HG02938 (cell line): ENCODE data around the gene FOXN4.

Experiments
- ATAC-seq: cut with Tn5 transposase; IDR thresholded peaks from one replicate; pipeline ENCODE4 v1.9.1; 2021; ENCODE audit warnings: mild to moderate bottlenecking, moderate library complexity; ENCODE audit not compliant: unreplicated experiment

The FOXN4 gene

DNA sequence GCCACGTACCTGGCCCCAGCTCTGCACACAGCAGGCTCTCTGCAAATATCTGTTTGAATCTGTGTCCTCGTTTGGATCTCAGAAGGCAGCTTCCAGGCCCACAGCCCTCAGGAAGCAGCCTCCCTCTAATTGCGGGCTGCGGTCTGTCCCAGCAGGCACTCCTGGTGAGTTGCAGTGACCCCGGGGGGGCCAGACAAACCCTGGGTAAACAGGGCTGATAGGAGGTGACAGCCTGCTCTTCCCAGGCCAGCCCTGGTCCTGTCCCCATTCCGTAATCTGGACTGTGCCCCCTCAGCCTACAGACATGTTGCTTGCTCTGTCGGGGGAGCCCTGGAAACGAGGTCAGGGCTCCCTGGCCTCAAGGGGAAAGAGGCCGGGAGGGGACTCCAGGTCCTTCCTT lies 2.0 kb downstream of the FOXN4 start:
- ATAC-seq, result no peak

DNA sequence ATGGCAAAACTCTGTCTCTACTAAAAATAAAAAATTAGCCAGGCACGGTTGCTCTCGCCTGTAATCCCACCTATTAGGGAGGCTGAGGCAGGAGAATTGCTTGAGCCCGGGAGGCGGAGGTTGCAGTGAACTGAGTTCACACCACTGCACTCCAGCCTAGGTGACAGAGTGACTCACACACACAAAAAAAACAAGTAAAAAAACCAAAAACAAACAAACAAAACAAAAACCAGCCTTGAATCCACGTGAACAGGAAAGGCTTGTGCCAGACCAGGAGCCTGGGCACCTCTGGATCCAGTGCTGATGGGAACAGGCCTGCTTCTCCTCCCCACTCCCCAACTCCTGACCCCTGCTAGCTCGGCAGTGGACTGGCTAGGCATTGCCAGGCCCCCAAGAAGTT lies 3.5 kb downstream of the FOXN4 start:
- no peak for ATAC-seq

DNA sequence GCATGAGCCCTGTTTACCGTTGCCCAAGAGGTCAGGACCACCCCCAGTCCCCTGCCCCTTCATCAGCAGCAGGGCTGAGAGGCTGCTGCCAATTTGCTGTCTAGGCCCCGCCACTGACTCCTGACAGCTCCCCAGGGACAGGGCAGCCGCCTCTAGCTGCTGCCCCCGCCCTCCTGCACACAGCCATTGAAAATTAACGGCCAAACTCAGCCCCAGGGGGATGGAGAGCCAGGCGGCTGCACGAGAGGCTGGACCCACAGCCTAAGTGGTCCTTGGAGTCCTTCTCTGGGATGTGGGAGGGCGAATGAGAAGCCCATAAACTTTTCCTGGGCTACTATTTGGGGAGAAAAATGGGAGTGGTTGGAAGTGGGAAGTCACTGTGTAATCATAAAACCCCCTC lies 4.6 kb downstream of the FOXN4 start:
- ATAC-seq, result no peak

DNA sequence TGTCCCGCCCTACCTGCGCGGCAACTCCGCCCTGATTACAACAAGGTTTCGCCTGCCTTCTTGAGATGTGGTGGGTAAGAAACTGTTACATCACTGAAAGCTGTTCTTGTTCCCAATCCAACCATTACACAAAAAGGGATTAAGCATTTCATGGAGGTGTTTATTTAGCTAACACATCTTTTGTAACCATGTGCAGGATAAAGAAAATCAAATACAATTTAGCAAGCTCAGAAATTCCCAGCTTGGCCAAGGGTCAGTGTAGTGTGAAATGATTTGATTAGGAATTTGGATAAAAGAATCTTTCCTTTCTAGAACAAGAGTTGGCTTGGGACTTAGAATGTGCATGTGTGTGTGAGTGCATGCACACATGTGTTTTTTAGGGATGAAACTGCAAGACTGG lies 6.3 kb downstream of the FOXN4 start:
- no peak for ATAC-seq

DNA sequence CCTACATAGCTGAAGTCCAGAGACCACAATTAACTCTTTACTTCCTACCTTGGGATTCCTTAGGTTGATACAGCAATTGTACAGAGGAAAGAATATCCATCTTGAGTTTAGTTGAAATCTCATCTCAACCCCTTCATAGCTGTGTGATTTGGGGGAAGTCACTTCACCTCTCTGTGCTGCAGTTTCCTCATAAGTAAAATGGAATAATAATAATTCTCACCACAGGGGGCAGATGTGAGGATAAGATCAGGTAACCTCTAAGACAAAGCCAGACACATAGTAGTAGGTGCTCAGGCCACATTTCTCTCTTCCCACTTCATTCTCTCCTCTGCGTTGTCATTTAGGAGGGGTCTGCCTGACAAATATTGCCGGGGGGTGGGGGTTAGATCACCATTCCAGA lies 6.7 kb downstream of the FOXN4 start:
- no peak for ATAC-seq

DNA sequence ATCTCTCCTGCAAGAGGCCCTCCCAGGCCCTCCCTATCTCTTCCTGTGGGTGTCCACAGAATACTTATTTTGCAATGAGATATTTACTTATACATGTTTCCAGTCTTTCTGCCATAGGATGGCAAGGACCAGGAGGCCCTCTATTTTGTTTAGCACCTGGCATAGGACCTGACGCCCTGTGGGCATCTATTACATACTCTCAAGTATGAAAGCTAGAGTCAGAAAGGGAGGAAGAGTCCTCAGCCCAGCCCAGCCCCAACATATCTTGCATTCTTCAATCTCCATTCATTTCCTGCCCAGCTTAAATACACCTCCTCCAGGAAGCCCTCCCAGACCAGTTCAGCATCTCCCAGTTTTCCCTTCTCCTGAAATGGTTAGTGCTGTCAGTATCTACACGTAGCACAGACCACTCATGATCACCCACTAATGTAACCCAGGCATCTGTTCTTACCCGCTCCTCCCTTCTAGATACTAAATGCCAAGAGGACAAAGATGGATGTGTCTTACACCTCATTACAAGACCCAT lies 7.4 kb downstream of the FOXN4 start:
- no peak for ATAC-seq

DNA sequence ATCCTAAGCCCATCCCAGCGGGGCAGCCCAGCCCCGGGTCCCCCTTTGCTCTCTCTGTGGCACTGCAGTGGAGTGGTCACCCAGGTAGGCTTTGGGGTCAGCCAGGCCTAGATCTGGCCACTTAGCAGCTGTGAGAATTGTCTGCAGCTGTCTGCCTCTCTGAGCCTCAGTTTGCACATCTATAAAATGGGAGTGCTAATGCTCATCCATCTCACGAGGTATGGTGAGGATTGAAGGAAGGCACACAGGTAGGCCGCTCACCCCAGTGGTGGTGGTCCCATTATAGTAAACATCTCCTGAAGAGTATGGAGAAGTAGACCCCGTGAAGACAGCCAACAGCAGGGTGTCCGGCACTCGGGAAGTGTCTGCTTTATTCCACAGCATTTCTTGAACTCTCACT lies 9.2 kb downstream of the FOXN4 start:
- ATAC-seq, result no peak

DNA sequence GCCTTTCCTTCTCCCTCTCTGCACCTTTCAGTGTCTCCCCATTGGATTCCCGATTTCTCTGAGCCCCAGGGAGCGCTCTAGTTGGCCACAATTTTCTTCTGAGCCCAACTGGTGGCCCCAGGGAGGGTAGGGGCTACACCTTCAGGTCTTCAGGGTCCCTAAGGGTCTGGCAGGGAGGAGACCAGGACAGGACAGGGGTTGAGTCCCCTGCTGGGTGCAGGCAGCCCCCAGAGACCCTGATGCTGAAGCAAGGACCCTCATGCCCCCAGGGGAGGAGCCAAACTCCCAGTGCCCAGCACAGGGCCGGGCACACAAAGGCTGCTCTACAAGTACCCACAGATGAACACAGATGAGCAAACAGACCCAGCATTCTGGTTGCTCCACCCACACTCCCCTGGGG lies 12.7 kb downstream of the FOXN4 start:
- no peak for ATAC-seq

DNA sequence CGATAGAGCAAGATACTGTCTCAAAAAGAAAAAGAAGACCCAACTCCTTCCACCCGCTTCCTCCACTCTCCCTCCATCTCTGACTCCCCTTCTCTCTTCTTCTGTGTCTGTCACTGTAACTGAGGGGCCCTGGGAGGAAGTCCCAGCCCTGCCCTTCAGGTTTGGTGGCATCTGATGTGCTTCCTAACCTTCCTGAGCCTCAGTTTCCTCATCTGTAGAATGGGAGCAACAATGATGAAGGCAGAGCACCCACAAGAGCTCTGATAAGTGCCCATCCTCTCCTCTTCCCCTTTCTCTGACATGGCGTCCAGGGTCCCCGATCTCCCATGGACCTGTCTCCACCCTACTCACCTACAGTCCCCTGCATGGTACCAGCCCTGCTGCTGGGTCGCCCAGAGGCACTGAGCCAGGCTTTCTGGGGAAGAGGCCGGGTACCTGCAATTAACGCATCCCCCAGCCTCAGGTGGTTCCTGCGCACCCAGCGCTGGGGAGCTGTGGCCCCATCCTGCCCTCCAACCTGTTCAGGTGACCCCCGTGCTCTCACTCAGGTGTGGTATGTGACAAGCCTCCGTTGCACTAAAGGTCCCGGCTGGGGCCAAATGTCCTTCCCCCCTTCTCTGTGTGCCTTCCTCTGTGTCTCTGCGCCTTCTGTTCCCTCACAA lies 13.2 kb downstream of the FOXN4 start:
- ATAC-seq, result no peak

DNA sequence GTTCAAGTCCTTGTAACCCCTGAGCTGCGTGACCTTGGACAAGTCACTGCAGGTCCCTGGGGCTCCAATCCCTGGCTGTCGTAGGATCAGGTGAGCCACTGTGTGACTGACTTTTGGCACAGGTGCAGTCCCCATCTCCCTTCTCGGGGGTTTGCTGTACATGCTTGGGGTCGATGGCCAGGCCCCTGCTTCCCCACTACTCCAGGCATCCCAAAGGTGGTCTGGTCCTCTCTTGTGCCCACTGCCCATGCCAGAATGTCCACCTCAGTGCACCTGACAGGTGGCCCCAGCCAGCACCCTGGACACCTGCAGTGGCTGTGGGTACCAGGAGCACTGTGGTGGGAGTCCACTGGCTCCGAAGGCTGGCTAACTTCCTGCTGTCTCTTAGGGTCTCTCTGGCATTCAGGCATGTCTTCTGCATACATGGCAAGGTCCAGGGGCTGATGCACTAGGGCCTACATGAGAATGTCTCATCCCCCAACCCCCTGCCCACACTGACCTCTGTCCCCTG lies 14.7 kb downstream of the FOXN4 start:
- ATAC-seq, result no peak

DNA sequence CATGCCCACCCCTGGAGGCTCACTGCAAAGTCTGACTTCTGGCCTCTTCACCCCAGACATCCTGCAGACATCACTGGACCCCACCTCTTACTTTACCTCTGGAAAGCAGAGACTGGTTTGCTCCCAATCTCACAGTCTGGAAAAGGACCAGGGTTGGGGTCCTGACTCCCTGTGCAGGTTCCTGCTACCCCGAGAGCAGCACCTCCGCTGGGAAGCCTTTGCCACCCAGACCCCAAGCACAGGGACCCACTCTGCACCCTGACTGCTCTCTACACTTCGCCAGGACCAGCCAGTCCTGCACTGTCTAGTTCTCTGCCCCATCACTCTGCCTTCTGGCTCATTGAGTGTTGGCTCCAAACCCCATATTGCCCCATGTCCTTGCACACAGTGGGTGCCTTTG lies 16.0 kb downstream of the FOXN4 start:
- ATAC-seq, result no peak

DNA sequence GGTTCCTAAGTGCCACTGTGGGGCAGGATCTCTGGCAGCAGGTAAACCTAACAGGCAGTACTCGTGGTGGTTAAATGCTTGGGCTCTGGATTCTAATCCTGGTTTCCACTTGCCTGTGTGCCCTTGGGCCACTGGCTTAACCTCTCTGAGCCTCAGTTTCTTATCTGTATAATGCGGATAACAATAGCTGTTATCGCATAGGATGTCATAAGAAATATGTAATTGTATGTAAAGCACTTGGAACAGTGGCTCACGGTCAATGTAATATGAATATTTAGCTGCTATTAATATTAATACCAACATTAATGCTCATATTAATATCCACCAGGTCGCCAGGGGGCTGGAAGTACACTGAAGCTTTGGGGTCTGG lies 16.8 kb downstream of the FOXN4 start:
- ATAC-seq, result no peak

DNA sequence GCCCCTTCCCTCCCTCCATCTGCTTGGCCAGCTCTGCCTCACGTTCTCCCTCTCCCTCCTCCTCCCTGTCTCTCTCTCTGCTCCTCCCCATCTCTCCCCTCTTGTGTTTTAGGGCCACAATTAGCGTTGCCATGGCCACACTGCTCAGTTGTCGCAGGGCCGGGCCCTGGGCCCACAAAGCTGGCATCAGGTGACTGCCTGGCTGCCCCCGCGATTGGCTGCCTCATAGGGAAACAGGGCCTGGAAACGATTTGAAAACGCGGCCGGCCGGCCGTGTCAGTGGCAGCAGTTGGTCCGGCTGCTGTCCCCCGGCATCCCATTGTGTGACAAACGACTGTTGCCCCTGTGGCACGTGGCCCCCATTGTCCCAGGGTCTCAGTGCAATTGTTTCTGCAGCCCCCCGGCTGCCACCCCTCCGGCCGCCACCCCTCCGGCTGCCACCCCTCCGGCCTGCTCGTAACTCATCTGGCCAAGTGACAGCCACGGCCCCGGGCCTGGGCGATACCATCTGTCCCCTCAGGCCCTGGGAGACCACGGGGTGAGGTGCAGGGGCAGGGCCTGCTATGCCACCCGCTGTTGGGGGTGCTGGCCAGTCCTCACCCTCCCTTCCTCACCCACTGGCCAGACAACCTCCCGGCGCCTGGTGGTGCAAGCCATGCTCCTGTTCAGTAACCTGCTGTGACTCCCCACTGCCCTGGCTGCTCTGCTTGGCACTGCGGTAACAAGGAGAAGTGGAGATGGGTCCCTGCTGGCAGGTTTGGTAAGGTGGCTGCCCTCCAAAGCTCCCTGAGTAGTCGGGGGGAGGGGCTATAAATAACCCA lies 17.4 kb downstream of the FOXN4 start:
- ATAC-seq, result no peak

DNA sequence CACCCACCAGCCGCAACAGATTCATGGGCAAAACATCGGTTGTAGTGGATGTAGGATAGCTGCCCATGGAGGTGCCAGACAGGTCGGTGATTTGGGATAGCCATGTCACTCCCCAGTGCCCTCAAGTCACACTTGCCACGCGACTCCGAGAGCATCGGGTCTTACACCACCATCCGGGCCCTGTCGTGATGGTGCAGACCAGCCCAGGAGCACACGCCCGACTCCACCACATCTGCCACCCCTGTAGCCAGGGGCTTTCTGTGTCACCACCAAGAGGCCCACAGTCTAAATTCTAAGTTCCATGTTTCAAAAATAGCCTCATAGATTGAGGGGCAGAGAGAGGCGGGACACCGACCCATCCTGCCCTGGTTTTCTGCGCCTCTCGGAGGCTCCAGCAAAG lies 18.0 kb downstream of the FOXN4 start:
- no peak for ATAC-seq

DNA sequence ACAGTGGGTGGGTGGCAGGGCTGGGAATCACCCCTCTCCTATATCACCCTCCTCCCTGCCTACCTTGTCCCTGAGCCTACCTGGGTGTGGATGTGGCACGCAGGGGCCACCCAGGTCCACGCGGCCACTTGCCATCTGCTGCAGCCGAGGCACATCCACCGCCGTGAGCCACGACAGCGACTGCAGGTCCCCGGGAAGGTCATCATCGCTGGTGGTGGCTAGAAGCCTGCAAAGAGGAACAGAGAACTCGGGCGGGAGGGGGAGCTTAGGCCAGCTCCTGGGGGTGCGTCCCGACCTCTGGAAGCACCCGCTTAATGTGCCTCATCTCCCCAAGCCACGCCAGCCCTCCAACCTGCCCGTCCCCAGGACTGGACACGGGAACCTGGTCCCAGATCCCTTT lies 19.0 kb downstream of the FOXN4 start:
- ATAC-seq, result no peak

DNA sequence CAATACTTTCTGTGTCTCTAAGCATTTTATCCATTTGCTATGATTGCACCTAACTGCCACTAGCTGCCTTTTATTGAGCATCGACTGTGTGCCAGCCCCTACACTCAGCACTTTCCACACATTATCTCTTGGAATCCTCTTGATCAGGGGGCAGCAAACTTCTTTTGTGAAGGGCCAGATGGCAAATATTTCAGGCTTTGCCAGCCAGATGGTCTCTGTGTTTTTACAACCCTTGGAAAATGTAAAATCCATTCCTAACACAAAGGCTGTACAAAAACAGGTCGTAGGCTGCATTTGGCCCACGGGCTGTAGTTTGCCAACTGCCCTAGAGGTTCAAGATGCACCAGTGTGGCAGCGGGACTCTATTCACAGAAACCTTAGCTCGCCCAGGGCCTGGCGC lies 19.5 kb downstream of the FOXN4 start:
- ATAC-seq, result no peak

DNA sequence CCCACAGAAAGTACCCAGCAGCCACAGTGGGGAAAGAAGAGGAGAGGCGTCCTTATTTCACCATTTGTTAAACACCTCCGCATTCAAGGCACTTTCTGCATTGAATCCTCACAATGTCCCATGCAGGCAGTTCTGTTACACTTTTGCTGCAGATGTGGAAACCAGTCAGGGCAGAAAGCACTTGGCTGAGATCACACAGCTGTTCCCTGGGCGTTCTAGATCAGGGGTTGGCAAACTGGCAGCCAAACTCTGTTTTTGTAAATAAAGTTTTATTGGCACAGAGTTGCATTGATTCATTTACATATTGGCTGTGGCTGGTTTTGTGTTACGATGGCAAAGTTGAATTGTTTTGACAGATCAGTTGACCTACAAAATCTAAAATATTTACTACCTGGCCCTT lies 20.1 kb downstream of the FOXN4 start:
- no peak for ATAC-seq

DNA sequence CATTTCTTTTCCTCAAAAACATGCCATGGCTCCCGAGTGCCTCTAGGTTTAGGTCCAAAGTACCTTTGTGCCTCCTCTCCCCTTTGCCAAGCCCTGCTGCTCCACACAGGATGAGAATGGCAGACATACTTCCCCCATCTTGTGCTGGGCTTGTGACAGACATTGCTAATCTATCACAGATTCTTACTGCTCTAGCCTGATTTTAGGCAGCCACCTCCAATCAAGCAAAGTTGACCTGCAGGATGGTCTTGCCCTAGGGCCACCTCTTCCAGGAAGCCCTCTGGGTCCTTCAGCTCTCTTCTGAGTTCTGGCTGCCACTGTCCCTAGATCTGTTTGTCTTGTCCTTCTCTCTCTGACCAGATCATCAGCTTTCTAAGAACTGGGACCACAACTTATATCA lies 20.5 kb downstream of the FOXN4 start:
- ATAC-seq, result no peak

DNA sequence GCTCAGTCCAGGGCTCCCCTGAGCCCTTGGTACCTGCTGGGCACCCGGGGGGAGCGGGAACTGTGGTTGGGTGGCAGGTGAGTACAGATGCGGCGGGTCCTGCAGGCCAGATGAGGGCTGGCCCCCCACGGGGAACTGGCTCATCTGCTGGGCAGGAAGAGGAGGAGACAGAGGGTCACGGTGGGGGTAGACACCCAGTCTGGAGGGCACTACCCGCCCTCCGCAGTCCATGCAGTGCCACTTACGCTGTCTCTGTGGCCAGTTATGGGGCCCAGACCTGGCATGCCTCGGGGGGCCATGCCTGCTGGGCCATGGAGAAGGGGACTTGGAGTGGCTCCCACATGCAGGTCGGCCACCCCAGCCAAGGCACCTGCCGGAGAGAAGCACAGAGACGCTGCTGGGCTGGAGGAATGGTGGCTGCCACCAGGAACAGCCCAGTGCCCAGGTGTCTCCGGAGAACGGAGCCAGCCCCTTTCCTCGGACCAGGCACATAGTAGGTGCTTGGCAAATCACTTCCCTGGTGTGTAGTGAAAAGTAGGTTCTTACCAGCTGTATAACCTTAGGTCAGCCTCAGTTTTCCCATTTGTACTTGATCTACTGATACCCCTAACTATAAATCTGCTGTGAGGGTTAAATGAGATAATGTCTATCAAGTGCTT lies 21.1 kb downstream of the FOXN4 start:
- no peak for ATAC-seq

DNA sequence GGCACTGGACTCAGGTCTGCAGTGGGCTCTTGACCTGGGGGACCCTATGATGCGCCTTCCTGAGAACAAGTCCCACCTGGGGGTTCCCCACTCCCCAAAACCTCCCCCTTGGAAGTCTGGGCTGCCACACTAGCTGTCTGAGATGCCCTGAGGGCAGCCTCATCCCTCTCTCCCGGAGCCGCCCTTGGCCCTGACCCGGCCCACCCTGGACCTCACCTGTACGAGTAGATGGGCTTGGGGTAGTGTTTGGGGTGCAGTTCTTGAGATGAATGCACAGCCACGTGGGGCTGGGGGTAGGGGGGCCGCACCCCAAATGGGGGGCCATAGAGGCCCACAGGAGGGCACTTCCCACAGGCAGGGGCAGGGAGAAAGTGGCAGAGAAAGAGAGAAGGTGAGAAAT lies 21.9 kb downstream of the FOXN4 start:
- ATAC-seq, result no peak

DNA sequence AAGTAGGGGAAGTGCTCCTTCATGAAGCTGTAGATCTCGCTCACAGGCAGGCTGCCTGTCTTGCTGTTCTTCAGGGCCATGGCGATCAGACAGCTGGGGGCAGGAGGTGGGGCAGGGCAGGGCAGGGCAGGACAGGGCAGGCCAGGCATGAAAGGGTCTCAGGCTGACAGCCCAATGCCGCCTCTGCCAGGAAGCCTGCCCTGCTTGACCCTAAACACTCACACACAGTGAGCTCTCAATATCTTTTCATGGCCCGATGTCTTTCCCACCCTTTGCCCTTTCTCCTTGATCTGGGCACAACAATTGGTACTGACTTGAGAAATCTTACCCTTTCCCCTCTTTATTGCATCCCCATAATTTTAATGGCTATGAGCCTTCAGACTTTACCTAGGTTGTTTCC lies 22.4 kb downstream of the FOXN4 start:
- no peak for ATAC-seq

DNA sequence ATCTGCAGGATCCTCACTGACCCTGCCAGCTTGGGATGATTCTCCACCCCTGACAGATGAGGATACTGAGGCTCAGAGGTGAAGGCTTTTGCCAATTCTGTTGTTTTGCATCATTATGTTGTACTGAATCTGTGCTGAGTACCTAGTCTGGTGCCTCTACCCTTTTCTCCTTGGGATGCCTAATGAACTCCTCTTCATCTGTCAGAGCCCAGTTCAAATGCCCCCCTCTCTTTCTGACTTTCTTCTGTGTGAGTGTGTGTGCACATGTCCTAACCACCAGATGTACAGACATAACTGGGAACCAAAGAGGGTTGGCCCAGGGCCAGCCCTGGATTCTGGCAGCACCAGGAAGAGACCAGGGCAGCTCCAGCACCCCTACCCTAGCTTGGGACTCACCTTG lies 22.8 kb downstream of the FOXN4 start:
- no peak for ATAC-seq
